Measurements from ENCODE around the gene OSBPL5.

OSBPL5 gene

DNA sequence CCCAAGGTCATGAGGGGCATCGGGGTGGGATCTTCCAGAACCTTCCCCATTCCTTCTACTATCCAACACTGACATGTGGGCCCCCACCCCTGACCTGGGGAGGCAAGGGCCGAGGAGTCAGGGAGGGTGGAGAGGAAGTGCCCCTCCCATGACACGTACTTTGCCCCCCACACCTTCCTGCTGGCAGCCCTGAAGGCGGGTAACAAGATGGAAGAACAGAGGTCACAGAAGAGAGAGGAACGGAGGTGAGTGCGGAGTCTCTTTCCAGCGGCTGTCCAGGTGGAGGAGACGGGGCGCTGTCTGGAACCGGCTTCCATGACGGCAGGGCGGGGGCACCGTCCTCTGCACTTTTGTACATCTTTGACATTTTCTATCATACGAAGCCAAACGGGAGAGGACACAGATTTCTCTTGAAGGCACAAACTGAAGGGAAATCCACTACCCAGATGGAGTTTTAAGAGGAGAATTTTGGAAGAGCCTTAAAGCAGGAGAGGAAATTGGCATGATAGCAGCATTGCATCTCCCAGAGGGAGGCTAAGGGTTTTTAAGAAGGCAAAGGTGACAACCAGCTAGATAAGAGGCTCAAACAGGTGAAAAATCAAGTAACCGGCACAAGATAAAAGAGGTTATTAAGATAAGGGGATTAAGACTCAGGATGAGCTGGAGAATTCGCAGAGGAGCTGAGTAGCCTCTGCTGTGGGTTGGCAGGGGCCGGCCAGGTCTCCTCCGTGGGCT lies 16.7 kb downstream of the OSBPL5 start:
- DNase-seq, result no peak

DNA sequence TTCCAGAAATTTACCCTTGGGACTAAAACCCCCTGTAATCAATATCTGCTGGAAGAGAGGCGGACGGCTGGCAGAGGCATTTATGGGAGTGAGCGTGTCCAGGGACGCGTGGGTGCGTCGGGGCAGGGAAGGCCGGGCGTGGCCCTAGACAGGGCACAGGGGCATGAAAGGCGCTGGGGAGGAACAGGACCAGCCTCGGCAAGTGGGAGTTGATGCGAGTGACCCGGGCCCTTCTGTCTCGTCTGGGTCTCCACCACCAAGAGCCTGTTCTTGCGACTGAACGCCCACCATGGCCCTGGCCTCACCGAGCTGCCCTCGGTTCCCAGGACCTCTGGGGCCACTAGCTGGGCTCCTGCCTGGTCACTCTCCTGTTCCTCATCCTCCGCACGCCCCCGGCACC lies 17.5 kb downstream of the OSBPL5 start:
- no peak for DNase-seq

DNA sequence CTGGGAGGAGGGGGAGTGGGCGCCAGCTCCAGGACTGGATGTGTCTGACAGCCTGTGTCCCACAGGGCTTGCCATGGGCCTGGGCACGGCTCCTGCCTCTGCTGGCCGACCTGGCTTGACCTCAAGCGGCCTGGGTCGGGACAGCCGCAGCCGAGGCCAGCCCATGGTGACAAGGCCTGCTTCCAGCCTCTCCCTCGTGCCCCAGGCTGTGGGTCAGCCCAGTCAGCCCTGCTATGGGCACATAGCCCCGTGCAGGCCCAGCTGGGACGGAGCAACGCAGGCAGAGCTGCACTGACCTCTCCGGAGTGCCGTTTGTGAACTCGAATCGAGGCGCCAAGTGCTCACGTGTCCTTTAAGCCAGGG lies 17.9 kb downstream of the OSBPL5 start:
- DNase-seq, result no peak

DNA sequence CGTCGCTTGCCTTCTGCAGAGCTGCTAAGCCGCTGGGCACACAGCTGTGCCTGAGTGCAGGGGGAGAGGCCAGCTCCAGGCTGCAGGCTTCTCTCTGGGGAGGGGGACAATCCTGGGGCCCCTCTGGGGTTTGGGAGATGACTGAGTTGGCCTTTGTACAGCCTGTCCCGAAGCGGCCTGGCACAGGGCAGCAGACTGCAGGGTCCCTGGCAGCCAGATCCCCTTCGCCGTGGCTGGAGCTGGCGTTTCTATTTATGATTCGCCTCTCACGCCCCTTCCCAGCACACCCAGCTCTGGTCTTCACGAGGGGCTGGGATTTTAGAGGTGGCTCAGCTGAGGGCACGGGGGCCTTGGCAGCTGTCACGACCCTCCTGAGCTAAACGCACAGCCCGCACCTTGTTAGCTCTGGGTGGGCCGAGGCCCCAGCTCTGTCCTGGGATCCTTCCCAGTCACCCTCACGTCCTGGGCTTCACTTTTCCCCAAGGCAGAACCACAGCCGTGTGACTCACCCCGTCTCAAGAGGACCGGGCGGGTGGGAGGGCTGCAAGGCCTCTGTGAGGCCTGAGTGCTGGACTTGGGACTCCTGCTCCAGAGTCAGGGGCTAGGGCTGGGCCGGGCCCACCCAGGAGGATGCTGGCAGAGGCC lies 18.4 kb downstream of the OSBPL5 start:
- DNase-seq, result no peak

DNA sequence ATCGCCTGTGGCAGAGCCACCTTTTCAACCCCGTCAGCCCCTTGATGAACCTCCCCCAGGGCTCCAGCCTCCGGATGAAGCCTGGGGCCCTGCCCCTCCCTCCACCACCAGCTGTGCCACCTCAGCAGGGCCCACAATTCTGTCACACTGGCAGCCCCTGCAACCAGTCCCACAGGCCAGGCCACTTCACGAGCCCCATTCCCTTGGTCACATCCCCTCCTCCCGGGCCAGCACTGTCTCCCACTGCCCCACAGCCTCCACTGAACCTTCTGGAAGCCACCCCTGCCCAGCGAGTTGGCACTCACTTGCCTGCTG lies 19.9 kb downstream of the OSBPL5 start:
- no peak for DNase-seq

DNA sequence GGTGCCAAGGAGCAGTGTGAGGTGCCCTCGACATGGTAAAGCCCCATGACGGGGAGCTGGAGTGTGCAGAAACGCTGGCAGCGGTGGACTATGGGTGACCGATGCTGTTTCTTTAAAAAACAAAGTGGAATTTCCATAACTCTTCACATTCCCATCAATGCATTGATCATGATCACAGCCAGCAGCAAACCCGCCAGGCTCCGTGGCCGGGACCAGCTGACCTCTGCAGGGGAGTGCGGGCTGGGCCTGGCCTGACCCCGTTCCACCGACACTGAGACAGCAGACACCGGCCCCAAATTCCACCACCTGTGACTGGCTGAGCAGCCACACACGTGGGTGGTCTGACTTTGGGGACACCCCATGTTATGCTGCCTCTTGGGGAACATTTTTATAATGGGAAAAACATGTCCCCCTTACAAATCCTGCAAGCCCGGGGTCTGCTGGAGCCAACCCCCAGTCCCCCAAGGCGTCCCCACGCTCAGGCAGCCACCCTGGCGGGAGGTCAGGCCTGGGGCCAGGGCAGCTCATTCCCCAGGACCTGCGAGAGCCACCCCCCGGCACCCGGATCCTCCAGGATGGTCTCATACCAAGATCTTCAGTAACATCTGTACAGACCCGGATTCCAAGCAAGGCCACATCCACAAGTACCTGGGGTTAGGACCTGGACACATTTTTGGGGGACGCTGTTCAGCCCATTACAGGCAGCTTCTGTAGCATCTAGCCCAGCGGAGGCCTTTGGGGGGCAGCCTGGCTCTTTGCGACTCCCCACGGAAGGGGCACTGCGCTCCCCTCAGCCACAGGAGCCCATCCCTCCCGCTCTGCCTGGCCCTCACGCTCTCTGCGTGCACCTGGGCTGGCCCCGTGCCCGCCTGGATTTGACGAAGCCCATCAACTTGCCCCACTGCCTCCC lies 20.6 kb downstream of the OSBPL5 start:
- DNase-seq, result no peak

DNA sequence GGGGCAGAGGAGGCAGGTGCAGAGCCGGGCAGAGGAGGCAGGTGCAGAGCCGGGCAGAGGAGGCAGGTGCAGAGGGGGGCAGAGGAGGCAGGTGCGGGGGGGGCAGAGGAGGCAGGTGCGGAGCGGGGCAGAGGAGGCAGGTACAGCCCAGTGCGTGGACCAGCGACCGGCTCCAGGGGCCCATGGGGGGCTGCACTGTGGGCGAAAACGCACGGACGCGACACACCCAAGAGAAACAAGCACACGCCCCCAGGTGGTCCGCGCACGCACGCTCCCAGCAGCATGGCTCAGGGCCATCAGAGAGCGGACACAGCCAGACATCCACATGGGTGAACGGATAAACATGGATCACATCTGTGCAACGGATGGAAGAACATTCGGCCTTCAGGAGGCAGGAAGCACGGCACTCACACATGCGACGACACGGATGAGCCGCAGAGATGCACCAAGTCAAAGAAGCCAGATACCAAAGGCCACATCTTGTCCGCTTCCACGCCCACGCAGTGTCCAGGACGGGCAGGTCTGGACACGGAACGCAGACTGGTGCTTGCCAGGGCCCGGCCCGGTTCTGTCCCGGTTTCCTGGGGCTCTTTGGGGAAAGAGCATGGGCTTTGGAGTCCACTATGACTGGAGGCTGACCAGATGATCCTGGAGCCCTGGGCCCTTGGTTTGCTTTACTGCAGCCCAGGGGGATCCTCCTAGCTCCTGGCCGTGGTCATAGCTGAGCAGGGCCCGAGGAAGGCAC lies 21.8 kb downstream of the OSBPL5 start:
- DNase-seq, result no peak

DNA sequence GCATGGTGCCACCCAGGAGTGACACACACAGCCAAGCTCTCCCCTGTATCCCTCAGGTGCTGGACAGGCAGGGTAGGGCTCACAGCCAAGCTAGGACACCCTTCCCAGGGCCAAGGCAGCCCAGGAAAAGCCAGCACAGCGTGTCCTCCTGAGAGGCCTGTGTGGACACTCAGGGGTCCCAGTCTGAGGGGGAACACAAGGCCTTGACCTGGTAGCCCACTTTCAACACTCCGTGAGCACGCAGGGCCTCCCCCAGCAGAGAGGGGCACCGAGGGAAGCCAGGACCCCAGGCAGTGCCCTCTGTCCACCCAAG lies 24.9 kb downstream of the OSBPL5 start:
- no peak for DNase-seq

DNA sequence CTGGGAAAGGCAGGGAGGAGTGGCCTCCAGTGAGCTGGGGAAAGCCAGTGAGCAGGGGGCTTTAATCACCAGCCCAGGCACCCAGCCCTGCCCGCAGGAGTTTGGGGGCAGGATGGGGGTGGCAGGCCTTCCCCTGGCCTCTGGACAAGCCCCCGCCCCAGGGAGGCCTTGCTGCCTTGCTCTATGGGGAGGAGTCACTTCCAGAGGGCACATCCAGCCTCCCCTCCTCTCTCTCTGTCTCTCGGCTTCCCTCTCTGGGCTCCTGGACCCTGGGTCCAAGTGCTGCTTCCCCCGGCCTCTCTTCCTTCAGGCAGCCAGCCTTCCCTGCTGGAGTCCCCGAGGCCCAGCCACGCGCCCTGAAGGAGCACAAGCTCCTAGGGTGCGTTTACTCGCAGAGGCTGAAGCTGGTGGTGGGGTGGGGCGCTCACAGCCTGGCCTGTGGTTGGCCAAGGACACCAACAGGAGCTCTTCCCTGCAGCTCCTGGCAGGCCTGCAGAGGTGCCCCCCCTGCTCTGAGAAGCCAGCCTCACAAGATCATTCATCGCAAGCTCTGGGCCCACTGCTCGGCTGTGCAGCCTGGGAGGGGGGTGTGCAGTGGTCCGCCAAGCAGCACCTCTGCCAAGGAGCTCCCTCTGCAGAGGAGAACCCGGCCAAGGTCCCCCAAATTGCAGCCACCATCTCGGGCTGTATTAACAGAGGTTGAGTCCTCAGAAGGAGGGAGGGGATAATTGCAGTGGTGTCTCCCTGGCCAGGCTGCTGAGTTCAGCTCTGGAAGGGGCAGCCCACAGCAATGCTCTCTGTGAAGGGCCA lies 25.4 kb downstream of the OSBPL5 start:
- DNase-seq, result no peak

DNA sequence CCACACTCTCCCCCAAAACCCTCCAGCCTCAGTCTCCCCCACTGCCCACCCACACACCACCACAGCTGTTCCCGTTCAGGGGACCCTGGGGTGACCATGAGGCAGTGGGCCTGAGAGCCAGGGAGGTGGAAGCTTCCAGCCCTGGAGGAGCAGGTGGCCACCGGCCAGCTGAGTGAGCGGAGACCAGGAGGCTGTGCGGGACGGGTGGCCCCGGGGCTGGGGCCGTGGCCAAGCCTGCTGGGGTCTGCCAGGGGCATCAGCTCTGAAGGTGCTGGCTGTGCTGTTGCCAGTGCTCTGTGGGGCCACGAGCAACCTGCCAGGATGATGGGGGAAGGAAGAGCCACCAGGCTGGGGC lies 26.0 kb downstream of the OSBPL5 start:
- no peak for DNase-seq

DNA sequence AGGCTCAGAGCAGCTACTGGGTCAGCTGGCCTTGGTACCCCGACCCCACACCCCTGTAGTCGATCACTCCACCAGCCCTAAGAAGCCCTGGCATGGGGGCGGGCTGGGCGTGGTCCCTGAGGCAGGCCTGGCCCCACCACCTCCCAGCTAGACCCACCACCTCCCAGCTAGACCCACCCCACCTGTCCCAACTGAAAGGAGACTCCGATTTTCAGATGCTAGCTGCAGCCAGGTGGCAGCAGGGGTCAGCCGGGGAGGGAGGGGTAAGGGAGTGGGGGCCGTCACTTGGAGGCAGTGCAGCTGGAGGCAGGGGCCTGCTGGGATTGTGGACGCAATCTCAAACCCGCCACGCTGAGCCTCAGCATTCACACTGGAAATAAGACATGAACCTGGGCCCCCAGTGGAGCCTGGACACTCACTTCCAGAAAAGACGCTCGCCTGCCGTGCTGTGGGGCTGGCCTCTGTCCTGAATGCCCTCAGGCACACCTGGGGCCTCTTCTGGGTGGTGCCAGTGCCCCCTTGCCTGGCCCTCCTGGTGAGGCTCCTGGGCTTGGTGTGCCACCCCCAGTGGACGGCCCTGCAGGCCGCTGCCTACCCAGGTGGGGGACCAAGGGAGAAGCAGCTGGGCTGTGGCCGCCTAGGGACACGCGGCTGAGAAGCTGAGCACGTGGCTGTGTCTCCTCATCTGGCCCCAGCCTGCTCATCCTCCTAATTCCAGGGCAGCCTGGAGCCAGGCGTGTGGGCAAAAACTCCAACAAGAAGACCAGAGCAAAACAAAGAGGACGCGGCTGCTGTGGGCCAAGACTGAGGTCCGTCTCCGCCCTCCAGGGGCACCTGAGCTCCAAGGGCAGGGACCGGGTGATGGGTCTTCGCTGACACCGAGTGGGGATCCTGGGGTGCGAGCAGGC lies 26.7 kb downstream of the OSBPL5 start:
- DNase-seq, result no peak

DNA sequence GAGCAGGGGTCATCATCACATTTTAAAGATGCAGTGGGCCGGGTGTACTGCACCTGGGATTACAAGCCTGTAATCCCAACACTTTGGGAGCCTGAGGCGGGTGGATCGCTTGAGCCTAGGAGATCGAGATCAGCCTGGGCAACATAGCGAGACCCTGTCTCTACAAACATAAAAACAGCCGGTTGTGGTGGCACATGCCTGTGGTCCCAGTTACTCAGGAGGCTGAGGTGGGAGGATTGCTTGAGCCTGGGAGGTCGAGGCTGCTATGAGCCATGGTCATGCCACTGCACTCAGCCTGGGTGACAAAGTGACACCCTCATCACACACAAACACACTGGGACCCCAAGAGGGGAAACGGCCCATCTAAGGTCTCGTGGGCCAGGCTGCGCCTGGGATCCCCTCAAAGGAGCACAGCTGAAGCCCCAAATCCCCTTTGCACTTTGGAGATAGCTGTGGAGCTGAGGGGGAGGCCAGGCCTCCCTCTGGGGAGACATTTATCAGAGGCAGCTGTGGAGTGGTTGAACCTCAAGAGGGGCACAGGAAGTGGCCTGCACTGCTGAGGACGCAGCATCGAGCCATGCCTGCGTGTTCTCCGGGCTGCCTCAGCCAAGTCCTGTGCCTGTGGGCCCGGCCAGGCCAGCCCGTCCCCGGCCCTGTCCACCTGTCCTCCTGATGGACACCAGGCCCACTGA lies 27.5 kb downstream of the OSBPL5 start:
- DNase-seq, result no peak

DNA sequence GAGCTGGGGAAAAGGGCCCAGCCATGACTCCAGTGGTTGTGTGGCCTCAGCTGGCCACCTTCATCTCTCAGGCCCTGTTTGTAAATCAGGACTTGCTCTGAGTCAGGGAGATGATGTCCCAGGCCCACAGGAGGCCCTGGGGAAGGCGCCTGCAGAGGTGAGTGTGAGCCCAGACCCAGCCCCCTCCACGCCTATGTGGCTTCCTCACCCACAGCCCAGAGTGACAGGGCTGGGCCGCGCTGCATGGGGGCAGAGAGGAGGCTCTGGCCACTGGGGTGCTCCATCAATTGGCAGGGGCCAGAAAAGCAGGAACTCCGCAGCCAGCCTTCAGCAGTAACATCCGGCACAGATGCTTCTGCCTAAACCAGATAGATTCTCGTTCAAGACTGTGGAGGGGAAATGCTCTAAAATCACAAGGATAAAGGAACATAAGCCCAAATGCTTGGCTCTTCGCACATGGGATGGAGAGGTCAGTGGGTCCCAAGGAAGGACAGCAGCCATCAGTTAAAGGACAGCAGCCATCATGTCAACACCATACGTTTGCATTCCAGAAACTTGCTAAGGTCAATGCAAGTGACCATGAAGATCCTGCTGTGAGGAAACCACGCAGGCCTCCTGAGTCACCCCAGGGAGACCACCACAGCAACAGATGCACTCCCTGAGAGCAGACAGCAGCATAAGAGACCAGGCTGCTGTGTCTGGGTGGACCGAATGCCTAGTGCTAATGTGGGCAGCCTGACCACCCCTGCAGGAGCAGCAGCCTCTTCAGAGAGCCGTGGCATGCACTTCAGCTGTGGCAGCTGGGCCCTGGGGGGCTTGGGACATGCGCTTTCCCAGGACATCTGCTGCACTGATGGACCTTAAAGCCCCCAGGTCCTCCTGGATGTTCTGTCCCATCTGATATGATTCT lies 28.3 kb downstream of the OSBPL5 start:
- no peak for DNase-seq

DNA sequence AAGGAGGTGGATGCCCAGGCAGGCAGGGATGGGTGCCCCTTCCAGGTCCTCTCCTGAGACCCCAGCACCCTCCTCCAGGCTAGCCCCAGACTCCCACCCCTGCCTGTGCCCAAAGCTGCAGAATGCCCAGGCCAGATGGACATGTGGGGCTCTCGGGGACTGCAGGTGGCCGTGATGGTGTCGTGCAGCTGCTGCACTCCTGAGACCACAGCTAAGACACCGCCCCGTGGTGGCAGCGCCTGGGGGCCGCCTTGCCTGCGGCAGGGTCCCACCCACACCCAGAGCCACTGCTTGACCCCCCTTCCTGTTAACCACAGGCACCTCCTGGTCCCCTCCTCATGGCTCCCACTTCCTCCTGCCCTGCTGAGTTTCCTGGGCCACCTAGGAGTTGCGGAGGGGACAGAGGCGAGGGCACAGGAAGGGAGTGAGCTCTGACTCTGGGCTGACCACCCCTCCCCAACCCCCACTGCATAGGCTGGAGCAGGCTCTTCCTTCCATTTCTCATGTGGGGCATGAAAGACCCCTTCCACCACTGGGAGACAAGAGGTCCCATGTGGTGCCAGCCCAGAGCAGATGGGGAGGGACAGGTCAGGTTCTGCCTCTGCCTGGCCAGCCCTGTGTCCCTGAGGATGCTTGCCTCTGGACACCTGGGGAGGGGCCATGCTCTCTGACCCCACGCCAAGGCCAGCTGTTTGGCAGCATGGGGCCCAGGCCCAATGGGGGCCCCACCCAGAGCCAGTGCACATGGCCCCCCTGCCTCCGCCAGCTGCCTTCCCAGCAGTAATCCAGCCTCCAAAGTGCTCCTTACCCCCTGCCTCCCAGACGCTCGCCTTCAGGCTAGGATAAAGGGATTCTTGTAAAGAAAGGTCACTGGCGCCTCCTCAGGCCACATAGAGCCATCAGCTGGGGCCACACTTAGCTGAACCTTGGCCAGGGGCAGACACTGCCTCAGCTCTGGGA lies 29.3 kb downstream of the OSBPL5 start:
- no peak for DNase-seq

DNA sequence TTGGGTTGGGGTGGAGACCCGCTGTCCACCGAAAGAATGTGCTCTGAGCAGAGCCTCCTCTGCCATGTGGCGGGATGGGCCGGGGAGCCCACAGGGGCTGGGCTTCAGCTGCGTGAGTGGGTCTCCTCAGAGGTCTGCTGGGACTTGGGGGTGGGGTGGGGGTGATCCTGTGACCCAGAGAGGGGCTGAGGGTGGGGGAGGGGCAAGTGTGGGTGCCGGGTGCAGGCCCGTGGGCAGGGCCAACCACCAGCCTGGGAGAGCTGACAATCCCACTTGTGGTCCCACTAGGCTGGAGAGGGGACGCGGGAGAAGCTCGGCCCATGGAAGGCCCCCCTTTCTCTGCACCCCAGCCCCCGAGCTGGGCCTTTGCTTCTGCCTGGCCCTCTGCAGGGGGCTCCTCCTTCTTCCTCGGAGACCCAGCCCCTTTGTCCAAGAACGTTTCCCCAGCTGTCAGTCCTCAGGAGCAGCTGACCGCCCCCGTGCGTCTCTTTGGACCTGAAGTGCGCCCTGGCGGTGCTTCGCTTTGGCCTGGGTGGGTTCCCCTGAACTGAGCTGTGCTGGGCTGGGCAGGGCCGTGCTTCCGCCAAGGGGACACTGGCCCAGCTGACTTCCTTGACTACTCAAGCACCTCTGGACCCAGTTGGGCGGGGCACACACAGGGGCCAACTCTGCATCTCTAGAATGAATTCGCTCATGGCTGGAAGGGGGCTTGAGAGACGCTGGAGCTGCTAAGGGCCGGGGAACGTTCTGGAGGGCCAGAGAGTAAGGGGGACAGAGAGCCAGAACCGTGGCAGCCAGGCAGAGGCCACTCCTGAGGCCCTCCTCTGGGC lies 30.2 kb downstream of the OSBPL5 start:
- DNase-seq, result no peak

DNA sequence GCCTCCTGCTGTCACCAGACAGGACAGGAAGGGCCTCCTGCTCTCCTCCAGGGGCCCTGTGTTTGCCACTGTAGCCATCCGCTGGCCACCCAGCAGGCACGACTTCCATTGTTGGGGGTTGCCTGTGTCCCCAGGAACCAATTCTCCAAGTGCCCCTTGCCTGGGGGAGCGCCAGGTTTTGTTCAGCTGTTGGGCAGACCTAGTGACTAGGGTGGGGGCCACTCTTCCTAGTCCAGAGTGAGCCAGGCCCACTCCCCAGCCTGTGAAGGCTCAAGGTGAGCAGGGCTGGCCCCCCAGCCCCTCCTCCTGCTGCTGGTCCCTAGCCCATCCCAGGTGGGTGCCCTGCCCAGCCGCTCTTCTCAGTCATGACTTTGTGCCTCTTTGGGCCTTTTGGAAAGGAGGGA lies 30.9 kb downstream of the OSBPL5 start:
- no peak for DNase-seq

Data from NCI-H748 treated with DMSO at 0.1 percent for 48 hours (cell line).